Gastroesophageal sphincter (tissue), 4 donors: Measurements from ENCODE around the gene KLHL30. TPM values are rescaled to one million over a fixed set of nuclear protein-coding genes. Genes with fewer than 3 reads are reported as not detected.

Source experiments
- ATAC-seq: fragments of 150-250 bp; one replicate; pipeline ENCODE4 v1.9.1; 2016; ENCODE audit warnings: mild to moderate bottlenecking, moderate library complexity
- H3K27ac ChIP-seq, 4 donors: fragments of 200-600 bp; sonication (generic) in 3 of 4; 1 replicate in 3 of 4; 2 replicates in 1 of 4; pipeline ENCODE4 v1.5.1; 2016 to 2019
- H3K27me3 ChIP-seq: fragments of 200-600 bp; sonication (generic); one replicate; pipeline ENCODE4 v1.5.1; 2019
- H3K36me3 ChIP-seq, 2 donors: fragments of 200-600 bp; sonication (generic); one replicate each; pipeline ENCODE4 v1.5.1; 2019; ENCODE audit warnings: control low read depth in 1 of 2
- H3K4me1 ChIP-seq, 3 donors: fragments of 200-600 bp; sonication (generic); 1 replicate in 2 of 3; 2 replicates in 1 of 3; pipeline ENCODE4 v1.5.1; 2016 to 2019; ENCODE audit warnings: control low read depth in 2 of 3
- H3K4me3 ChIP-seq, 2 donors: fragments of 200-600 bp; sonication (generic); one replicate each; pipeline ENCODE4 v1.5.1; 2019; ENCODE audit warnings: mild to moderate bottlenecking in 1 of 2, moderate library complexity in 1 of 2
- H3K9me3 ChIP-seq, 3 donors: fragments of 200-600 bp; sonication (generic); one replicate each; pipeline ENCODE4 v1.5.1; 2017 to 2019; ENCODE audit warnings: control low read depth in 2 of 3
- CTCF ChIP-seq, 4 experiments: fragments of 200-600 bp in 2 of 4; fragments of 450-650 bp in 2 of 4; sonication (generic) in 1 of 4; IDR thresholded peaks; one replicate each; pipeline ENCODE4 v1.5.1; 2017 to 2019; ENCODE audit warnings: antibody characterized with exemption in 4 of 4, mild to moderate bottlenecking in 2 of 4, moderate library complexity in 2 of 4
- EP300 ChIP-seq: sonication (generic); formaldehyde crosslinking; IDR thresholded peaks from one replicate; pipeline ENCODE4 v1.6.1; 2017; ENCODE audit warnings: antibody characterized with exemption, mild to moderate bottlenecking
- POLR2A ChIP-seq, 2 donors: fragments of 450-650 bp; IDR thresholded peaks; one replicate each; pipeline ENCODE4 v1.6.1; 2017; ENCODE audit warnings: antibody characterized with exemption in 2 of 2, mild to moderate bottlenecking in 2 of 2, moderate library complexity in 1 of 2
- POLR2AphosphoS5 ChIP-seq: sonication (generic); formaldehyde crosslinking; IDR thresholded peaks from one replicate; pipeline ENCODE4 v1.6.1; 2017; ENCODE audit warnings: antibody characterized with exemption
- WGBS, 2 donors: methylation state at CpG; one replicate each; pipeline ENCODE4 v1.1.5; 2018; ENCODE audit warnings: low coverage in 1 of 2; 5-methylcytosine and 5-hydroxymethylcytosine counted together
- total RNA-seq, 4 donors: library from RNA; depleted of rRNA; stranded (reverse); fragments of >200 nt; gene quantifications; one replicate each; pipeline ENCODE4 v1.1.0, GENCODE V29; 2016

Gene KLHL30
- total RNA-seq, 4 donors from 2014 or later = 1.3 to 8.1 (median 3.7) TPM

GRCh38 chr2:238122287-238123217 lies 15.9 kb upstream of the KLHL30 start:
- Histone ChIP-seq H3K4me1 (peaks cover 0 to 9% (median 0%) of the 10 kb centered on the region in 3 donors), H3K27me3 (peaks cover 4% of the 10 kb centered on the region), H3K27ac (no peak overlapping the region), H3K36me3 (no peaks in the 10 kb centered on the region), H3K4me3 (no peak overlapping the region), H3K9me3 (no peaks in the 10 kb centered on the region)
- no peak for TF ChIP-seq CTCF (IDR thresholded peaks at IDR 0.05)
- no peak for ATAC-seq
- WGBS, 2 donors = 89% methylated on average over 7 of the region's 29 CpGs; no CpG with 5 or more reads in 1 of the 2 donors

- TF ChIP-seq EP300 (no peak), POLR2A (IDR thresholded peaks at IDR 0.05) (no peak), CTCF (IDR thresholded peaks at IDR 0.05) (no peak), POLR2AphosphoS5 (no peak)
- no peak for ATAC-seq
- Histone ChIP-seq H3K27me3 (no peaks in the 10 kb centered on the region), H3K4me1 (peaks cover 0 to 16% (median 0%) of the 10 kb centered on the region in 3 donors), H3K4me3 (no peak overlapping the region), H3K36me3 (no peaks in the 10 kb centered on the region), H3K9me3 (no peaks in the 10 kb centered on the region), H3K27ac (no peak overlapping the region)
- WGBS, 2 donors = no CpG with 5 or more reads among the region's 22 CpGs
Measured at GRCh38 chr2:238123218-238123971, 15.1 kb upstream of the KLHL30 start.

- WGBS, 2 donors = no CpG with 5 or more reads among the region's 14 CpGs
- no peaks in the 10 kb centered on the region for H3K27me3 ChIP-seq
- H3K27ac ChIP-seq = no peak overlapping the region
- no peak overlapping the region for H3K4me3 ChIP-seq
- peaks cover 0 to 16% (median 0%) of the 10 kb centered on the region in 3 donors for H3K4me1 ChIP-seq
- H3K36me3 ChIP-seq = no peaks in the 10 kb centered on the region
- TF ChIP-seq POLR2AphosphoS5 (no peak), EP300 (no peak), POLR2A (IDR thresholded peaks at IDR 0.05) (no peak), CTCF (IDR thresholded peaks at IDR 0.05) (no peak)
- no peak for ATAC-seq
- H3K9me3 ChIP-seq = no peaks in the 10 kb centered on the region
Measured at GRCh38 chr2:238123991-238124470, 14.4 kb upstream of the KLHL30 start.

- ATAC-seq = no peak
Measured at GRCh38 chr2:238124488-238125126, 13.9 kb upstream of the KLHL30 start.

More at GRCh38 chr2:238124488-238125126, 13.9 kb upstream of the KLHL30 start:
- H3K36me3 ChIP-seq = no peaks in the 10 kb centered on the region
- TF ChIP-seq EP300 = no peak
- no peak for TF ChIP-seq POLR2AphosphoS5
- no peak for TF ChIP-seq POLR2A (IDR thresholded peaks at IDR 0.05)
- no peak for TF ChIP-seq CTCF (IDR thresholded peaks at IDR 0.05)
- H3K9me3 ChIP-seq = no peaks in the 10 kb centered on the region
- 80 to 86% methylated on average over 13 of the region's 19 CpGs for WGBS, 2 donors
- no peak overlapping the region for H3K4me3 ChIP-seq
- H3K4me1 ChIP-seq = peaks cover 0 to 16% (median 0%) of the 10 kb centered on the region in 3 donors
- H3K27ac ChIP-seq = no peak overlapping the region
- no peaks in the 10 kb centered on the region for H3K27me3 ChIP-seq
